Ovary (tissue), 9 donors: Measurements from ENCODE around the gene C1orf198. TPM values are rescaled to one million over a fixed set of nuclear protein-coding genes. Genes with fewer than 3 reads are reported as not detected.
A peak's percentile ranks its signal among the peaks of the same experiment; 100 is the strongest.

Experiments used
- DNase-seq, 5 donors: peaks; one replicate each; pipeline ENCODE4 v3.0.0-alpha.2; 2019 to 2020
- H3K27ac ChIP-seq, 2 donors: fragments of 200-600 bp; one replicate each; pipeline versions ENCODE4 v1.5.1 to v1.8.0; 2019 to 2022
- H3K27me3 ChIP-seq: fragments of 200-600 bp; one replicate; pipeline ENCODE4 v1.8.0; 2022
- H3K36me3 ChIP-seq: fragments of 200-600 bp; sonication (generic); one replicate; pipeline ENCODE4 v1.5.1; 2019
- H3K4me1 ChIP-seq: one replicate; pipeline ENCODE4 v1.8.1; 2013; ENCODE audit warnings: mild to moderate bottlenecking, moderate library complexity; ENCODE audit not compliant: insufficient read depth
- H3K4me3 ChIP-seq: fragments of 200-600 bp; sonication (generic); one replicate; pipeline ENCODE4 v1.5.1; 2017
- H3K9me3 ChIP-seq, 2 donors: fragments of 200-600 bp in 1 of 2; sonication (generic) in 1 of 2; one replicate each; pipeline versions ENCODE4 v1.5.1 to v1.8.1; 2013 to 2019; ENCODE audit warnings: mild to moderate bottlenecking in 1 of 2, moderate library complexity in 1 of 2
- EP300 ChIP-seq: sonication (generic); formaldehyde crosslinking; IDR thresholded peaks from one replicate; pipeline ENCODE4 v1.6.1; 2017; ENCODE audit warnings: antibody characterized with exemption
- POLR2A ChIP-seq: fragments of 450-650 bp; IDR thresholded peaks from one replicate; pipeline ENCODE4 v1.6.1; 2017; ENCODE audit warnings: antibody characterized with exemption, mild to moderate bottlenecking, moderate library complexity
- WGBS, 3 donors: extraction: QIAGEN DNeasy Blood & Tissue Kit in 1 of 3; methylation state at CpG; one replicate each; pipeline versions ENCODE4 v1.1.5 to v1.1.7; 2013 to 2017; 5-methylcytosine and 5-hydroxymethylcytosine counted together
- intact Hi-C, 4 donors: fragments of 100-400 bp; cut with DNase I; formaldehyde crosslinking; loops; one replicate each; pipeline versions ENCODE4 v1.11.0 to v1.15.1; 2022 to 2023
- polyA plus RNA-seq, 2 donors: library from polyadenylated mRNA; stranded (reverse); fragments of 200-250 nt in 1 of 2; fragments of 350-450 nt in 1 of 2; fragmentation: Illumina TruSeq in 1 of 2; extraction: RNeasy Lipid Tissue Mini Kit (QIAGEN cat#74804) in 1 of 2; gene quantifications; one replicate each; pipeline ENCODE4 v1.2.3, GENCODE V29; 2013 to 2014
- total RNA-seq, 7 donors: library from RNA; depleted of rRNA in 2 of 7; stranded (reverse); fragments of >200 nt in 2 of 7; fragmentation: NEBNext Ultra II Directional in 3 of 7; extraction: Animal tissue kit (Norgen Biotek cat#: 25700) in 3 of 7; gene quantifications; one replicate each; pipeline versions ENCODE4 v1.1.0 to v1.2.4, GENCODE V29; 2016 to 2023
- TF ChIP-seq, protein P1 (sequence below), 3 donors: fragments of 450-650 bp in 2 of 3; fragments of 200-600 bp in 1 of 3; IDR thresholded peaks; one replicate each; pipeline versions ENCODE4 v1.5.1 to v1.8.0; 2016 to 2022; ENCODE audit warnings: antibody characterized with exemption in 3 of 3, mild to moderate bottlenecking in 1 of 3
- donor health status: DM: no; HTN: no; CAD: no; lungs with moderate emphysema.
- donor health status: DM: no; HTN: no; CAD: no.
- donor health status: Bipolar disorder and iron deficiency.
- donor health status: DM: yes; HTN: yes; CAD: no.
- donor health status: DM: no; HTN: no; CAD: no.
- donor health status: DM: yes; HTN: yes; CAD: no.

C1orf198 gene
- total and polyA plus RNA-seq, 9 donors, result 34.0 to 60.8 (median 43.4) TPM

DNA sequence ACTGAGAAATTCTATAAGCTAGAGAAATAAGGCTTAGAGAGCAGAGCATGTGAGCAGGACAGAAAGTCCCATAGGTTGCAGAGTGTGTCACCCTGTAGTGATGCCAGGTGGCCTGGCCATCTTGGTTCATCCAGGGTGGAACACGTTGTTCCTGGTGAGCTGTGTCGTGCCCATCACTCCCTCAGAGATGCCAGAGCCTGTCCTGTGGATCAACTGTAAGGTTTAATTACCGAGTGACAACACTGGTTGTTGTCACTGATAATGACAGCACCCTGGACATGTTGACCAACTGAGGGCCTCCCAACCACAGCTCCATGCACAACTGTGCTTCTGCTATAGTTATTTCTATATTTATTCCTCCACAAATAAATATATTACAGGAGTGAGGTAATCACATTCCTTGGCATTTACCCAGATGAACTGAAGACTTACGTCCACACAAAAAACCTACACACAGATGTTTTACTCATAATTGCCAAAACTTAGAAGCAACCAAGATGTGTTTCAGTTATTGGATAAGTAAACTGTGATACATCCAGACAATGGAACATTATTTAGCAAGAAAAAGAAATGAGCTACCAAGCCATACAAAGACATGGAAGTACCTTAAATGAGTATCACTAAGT is 6.2 kb downstream of the C1orf198 start:
- no peaks in the 10 kb centered on the region for H3K9me3 ChIP-seq
- intact Hi-C loops, result loop anchor here in 1 of 4 donors (10.0 kb wide), 1 partner anchor 57 kb away; no protein-coding TSS in a partner anchor
- no peak overlapping the region for H3K4me3 ChIP-seq
- peaks cover 52% of the 10 kb centered on the region for H3K4me1 ChIP-seq
- TF ChIP-seq, protein P1, sequence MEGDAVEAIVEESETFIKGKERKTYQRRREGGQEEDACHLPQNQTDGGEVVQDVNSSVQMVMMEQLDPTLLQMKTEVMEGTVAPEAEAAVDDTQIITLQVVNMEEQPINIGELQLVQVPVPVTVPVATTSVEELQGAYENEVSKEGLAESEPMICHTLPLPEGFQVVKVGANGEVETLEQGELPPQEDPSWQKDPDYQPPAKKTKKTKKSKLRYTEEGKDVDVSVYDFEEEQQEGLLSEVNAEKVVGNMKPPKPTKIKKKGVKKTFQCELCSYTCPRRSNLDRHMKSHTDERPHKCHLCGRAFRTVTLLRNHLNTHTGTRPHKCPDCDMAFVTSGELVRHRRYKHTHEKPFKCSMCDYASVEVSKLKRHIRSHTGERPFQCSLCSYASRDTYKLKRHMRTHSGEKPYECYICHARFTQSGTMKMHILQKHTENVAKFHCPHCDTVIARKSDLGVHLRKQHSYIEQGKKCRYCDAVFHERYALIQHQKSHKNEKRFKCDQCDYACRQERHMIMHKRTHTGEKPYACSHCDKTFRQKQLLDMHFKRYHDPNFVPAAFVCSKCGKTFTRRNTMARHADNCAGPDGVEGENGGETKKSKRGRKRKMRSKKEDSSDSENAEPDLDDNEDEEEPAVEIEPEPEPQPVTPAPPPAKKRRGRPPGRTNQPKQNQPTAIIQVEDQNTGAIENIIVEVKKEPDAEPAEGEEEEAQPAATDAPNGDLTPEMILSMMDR (IDR thresholded peaks at IDR 0.05), result no peak
- no peak for TF ChIP-seq EP300
- TF ChIP-seq POLR2A, result no peak
- no peak for DNase-seq
- H3K27ac ChIP-seq, result peak overlapping the region in 1 of 2 donors; percentile 60
- 59 to 77% (median 67%) methylated on average over 4 of the region's 4 CpGs for WGBS, 3 donors
- no peaks in the 10 kb centered on the region for H3K36me3 ChIP-seq
- H3K27me3 ChIP-seq, result no peaks in the 10 kb centered on the region

DNA sequence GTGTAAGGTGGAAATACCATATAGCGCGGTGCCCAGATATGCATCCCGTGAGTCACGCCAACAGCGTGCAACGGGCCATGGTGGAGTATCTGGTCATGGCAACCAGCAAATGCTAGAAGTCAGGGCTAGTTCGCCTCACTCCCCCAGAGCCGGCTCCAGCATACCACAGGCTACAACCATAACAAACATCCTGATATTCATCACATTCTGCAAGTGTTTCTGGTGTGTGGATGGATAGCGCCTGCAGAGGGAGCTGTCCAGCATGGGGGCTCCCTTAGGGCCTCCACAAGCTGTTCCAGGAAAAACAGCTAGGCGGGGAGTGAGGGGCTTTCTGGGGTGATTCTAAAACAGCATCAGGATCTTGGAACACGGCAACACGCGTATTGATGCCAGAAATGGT is 6.8 kb downstream of the C1orf198 start:
- peaks cover 56% of the 10 kb centered on the region for H3K4me1 ChIP-seq
- 67 to 81% (median 69%) methylated on average over 13 of the region's 13 CpGs for WGBS, 3 donors
- TF ChIP-seq POLR2A (no peak), EP300 (no peak)
- TF ChIP-seq, protein P1 (IDR thresholded peaks at IDR 0.05), result no peak
- H3K27me3 ChIP-seq, result no peaks in the 10 kb centered on the region
- no peak overlapping the region for H3K27ac ChIP-seq
- H3K9me3 ChIP-seq, result no peaks in the 10 kb centered on the region
- H3K4me3 ChIP-seq, result no peak overlapping the region
- H3K36me3 ChIP-seq, result no peaks in the 10 kb centered on the region
- DNase-seq, result no peak
- intact Hi-C loops, result loop anchor here in 1 of 4 donors (10.0 kb wide), 1 partner anchor 57 kb away; no protein-coding TSS in a partner anchor

DNA sequence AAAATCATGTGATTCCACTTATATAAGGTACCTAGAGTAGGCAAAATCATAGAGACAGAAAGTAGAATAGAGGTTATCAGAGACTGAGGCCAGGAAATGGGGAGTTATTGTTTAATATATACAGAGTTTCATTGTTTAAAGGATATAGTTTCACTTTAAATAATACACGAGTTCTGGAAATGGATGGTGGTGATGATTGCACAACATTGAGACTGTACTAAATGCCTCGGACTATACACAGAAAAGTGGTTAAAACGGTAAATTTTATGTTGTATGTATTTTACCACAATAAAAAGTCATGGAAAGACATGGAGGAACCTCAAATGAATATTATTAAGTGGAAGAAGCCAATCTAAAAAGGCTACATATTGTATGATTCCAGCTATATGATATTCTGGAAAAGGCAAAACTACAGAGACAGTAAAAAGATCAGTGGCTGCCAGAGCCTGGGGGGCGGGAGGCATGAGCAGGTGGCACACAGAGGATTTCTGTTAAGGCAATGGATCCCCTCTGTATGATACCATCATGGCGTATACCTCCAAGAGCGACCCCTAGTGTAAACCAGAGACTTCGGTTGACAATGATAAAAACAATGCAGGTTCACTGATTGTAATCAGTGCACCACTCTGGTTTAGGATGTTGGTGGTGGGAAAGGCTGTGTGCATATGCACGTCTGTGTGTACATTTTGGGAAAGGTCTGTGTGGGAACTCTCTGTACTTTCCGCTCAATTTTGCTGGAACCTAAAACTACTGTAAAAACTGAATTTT is 7.5 kb downstream of the C1orf198 start:
- 82 to 87% (median 87%) methylated on average over 9 of the region's 9 CpGs for WGBS, 3 donors
- H3K27me3 ChIP-seq, result no peaks in the 10 kb centered on the region
- TF ChIP-seq EP300 (no peak), POLR2A (no peak)
- TF ChIP-seq, protein P1 (IDR thresholded peaks at IDR 0.05), result no peak
- H3K4me3 ChIP-seq, result no peak overlapping the region
- H3K27ac ChIP-seq, result no peak overlapping the region
- H3K36me3 ChIP-seq, result no peaks in the 10 kb centered on the region
- no peak for DNase-seq
- intact Hi-C loops, result loop anchor here in 1 of 4 donors (10.0 kb wide), 1 partner anchor 56 kb away; no protein-coding TSS in a partner anchor
- peaks cover 53% of the 10 kb centered on the region for H3K4me1 ChIP-seq
- no peaks in the 10 kb centered on the region for H3K9me3 ChIP-seq

DNA sequence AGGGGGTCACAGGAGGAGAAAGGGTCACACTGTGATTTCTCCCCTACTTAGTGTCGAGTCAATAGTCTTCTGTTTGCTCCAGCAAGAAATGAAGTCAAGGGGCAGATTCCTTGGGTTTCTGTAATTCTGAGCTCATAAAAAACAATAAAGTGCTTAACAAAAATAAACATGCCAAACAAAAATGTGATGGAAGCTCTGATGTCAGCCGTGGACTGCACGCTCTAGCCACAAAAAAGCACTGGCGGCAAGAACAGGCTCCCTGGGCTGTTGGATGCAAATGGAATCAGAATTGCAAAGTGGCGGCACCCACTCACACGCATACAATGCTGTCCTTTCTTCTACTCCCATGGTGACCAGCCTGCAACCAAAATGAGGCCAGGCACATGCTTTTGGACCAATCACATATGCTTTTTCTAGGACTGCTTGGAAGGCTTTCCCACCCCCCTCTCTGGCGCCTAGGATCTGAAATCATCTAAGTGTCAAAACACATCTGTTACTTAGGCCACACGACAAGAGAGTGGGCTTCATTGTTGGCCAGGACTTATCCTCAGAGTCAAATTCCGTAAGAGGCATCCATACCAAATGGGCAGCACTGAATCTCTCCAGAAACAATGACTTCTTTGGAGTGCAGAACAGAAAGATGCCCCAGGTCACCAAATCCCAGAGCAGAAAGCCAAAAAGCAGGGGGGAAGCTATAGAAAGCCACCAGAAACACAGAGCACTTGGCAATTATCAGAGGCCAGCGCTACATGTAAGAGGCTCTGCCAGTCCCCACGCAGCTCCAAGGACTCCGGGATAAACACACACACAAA is 9.2 kb downstream of the C1orf198 start:
- TF ChIP-seq EP300, result no peak
- no peak for TF ChIP-seq POLR2A
- no peaks in the 10 kb centered on the region for H3K27me3 ChIP-seq
- H3K36me3 ChIP-seq, result no peaks in the 10 kb centered on the region
- intact Hi-C loops, result no loop called here
- no peak for DNase-seq
- no peak overlapping the region for H3K27ac ChIP-seq
- no peaks in the 10 kb centered on the region for H3K9me3 ChIP-seq
- peaks cover 44% of the 10 kb centered on the region for H3K4me1 ChIP-seq
- no peak overlapping the region for H3K4me3 ChIP-seq
- WGBS, 3 donors, result 40 to 44% (median 41%) methylated on average over 12 of the region's 12 CpGs
